ENCODE data around the gene NIPA2. TPM values are rescaled to one million over a fixed set of nuclear protein-coding genes. Genes with fewer than 3 reads are reported as not detected.

Gene NIPA2
- total RNA-seq, 8 experiments from 2014 or later: 24.0 to 93.4 (median 42.6) TPM

DNA sequence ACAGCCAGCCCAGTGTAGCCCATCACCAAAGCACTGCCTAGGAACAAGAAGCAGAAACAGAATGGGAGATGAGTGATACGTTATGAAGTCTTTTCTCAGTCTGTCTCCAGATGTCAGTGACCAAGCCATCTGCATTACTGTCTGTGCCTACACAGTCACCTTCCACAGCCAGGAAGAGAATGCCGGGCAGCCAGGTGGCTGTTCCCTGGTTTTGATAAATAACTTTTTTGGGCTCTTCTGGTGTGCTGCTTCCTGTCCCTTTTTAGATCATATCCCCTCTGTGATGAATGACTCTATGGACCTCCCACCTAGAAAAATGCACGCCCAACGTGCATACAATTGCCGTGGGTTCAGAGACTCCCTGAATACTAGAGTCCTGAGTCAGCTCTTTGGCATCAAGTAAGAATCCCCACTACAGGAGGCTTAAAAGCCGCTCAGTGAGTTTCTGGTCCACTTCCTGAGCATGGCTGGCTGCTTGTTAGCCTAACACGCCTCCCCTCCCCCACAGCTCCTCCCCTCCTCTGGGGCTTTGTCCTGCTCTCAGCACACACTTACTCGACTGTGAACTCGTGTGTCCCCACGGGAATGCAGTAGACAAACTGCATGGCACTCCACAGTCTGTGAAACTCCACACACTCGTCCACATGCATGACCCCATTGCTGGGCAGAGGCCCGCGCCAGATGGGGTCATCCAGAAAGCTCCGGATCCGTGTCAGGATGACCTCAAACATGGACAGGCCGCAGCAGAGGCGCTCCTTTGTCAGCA lies 34.7 kb downstream of the NIPA2 start:
- in situ Hi-C loops (cut with MboI; ENCODE audit: low pct_unique_long_range_greater_than_20kb in 2 of 9, low sequenced_read_pairs in 9 of 9, unreplicated experiment in 9 of 9): no loop called here
- 36 to 73% (median 53%) methylated on average over 2 to 9 of the region's 17 CpGs; no CpG with 5 or more reads in 3 of the 10 experiments for WGBS, 10 experiments
- peak overlapping the region in 1 of 2 donors; percentile 67 for H3K27ac ChIP-seq
- no peak overlapping the region for H3K4me3 ChIP-seq
- H3K4me1 ChIP-seq (replicated peaks in 1 of 2): no peaks in the 10 kb centered on the region
- peak in 7 of 8 experiments; percentile 13 to 85 (median 60) for ATAC-seq (replicated peaks in 6 of 8)

GRCh38 chr15:22873841-22874240 lies 35.4 kb downstream of the NIPA2 start:
- Histone ChIP-seq H3K4me3 (no peak overlapping the region), H3K27ac (no peak overlapping the region), H3K4me1 (replicated peaks in 1 of 2) (no peaks in the 10 kb centered on the region)
- no peak for ATAC-seq (replicated peaks in 6 of 8)
- in situ Hi-C loops (cut with MboI; ENCODE audit: low pct_unique_long_range_greater_than_20kb in 2 of 9, low sequenced_read_pairs in 9 of 9, unreplicated experiment in 9 of 9): no loop called here
- WGBS, 10 experiments: 80 to 100% (median 98%) methylated on average over 1 to 8 of the region's 9 CpGs; no CpG with 5 or more reads in 3 of the 10 experiments

GRCh38 chr15:22874256-22874655 lies 35.8 kb downstream of the NIPA2 start:
- Histone ChIP-seq H3K4me1 (replicated peaks in 1 of 2) (no peaks in the 10 kb centered on the region), H3K4me3 (no peak overlapping the region), H3K27ac (no peak overlapping the region)
- WGBS, 10 experiments: 86 to 100% (median 95%) methylated on average over 1 to 7 of the region's 8 CpGs; no CpG with 5 or more reads in 2 of the 10 experiments
- no peak for ATAC-seq (replicated peaks in 6 of 8)
- in situ Hi-C loops (cut with MboI; ENCODE audit: low pct_unique_long_range_greater_than_20kb in 2 of 9, low sequenced_read_pairs in 9 of 9, unreplicated experiment in 9 of 9): no loop called here

GRCh38 chr15:22874966-22875365 lies 36.5 kb downstream of the NIPA2 start:
- in situ Hi-C loops (cut with MboI; ENCODE audit: low pct_unique_long_range_greater_than_20kb in 2 of 9, low sequenced_read_pairs in 9 of 9, unreplicated experiment in 9 of 9): loop anchor here in 1 of 9 experiments (25.0 kb wide), 1 partner anchor 112 kb away; the partner anchor contains the start of gene CYFIP1
- Histone ChIP-seq H3K4me1 (replicated peaks in 1 of 2) (no peaks in the 10 kb centered on the region), H3K27ac (no peak overlapping the region), H3K4me3 (no peak overlapping the region)
- ATAC-seq (replicated peaks in 6 of 8): no peak
- 80 to 100% (median 100%) methylated on average over 1 to 6 of the region's 7 CpGs; no CpG with 5 or more reads in 3 of the 10 experiments for WGBS, 10 experiments

- no peaks in the 10 kb centered on the region for H3K4me1 ChIP-seq (replicated peaks in 1 of 2)
- in situ Hi-C loops (cut with MboI; ENCODE audit: low pct_unique_long_range_greater_than_20kb in 2 of 9, low sequenced_read_pairs in 9 of 9, unreplicated experiment in 9 of 9): loop anchor here in 1 of 9 experiments (25.0 kb wide), 1 partner anchor 110 kb away; the partner anchor contains the start of gene CYFIP1
- no peak overlapping the region for H3K27ac ChIP-seq
- 77 to 100% (median 96%) methylated on average over 1 to 5 of the region's 5 CpGs; no CpG with 5 or more reads in 1 of the 10 experiments for WGBS, 10 experiments
- ATAC-seq (replicated peaks in 6 of 8): no peak
- no peak overlapping the region for H3K4me3 ChIP-seq
Observed at GRCh38 chr15:22877117-22877516, 38.7 kb downstream of the NIPA2 start.

- no peak overlapping the region for H3K27ac ChIP-seq
- no peak overlapping the region for H3K4me3 ChIP-seq
- in situ Hi-C loops (cut with MboI; ENCODE audit: low pct_unique_long_range_greater_than_20kb in 2 of 9, low sequenced_read_pairs in 9 of 9, unreplicated experiment in 9 of 9): loop anchor here in 1 of 9 experiments (25.0 kb wide), 1 partner anchor 110 kb away; the partner anchor contains the start of gene CYFIP1
- no peaks in the 10 kb centered on the region for H3K4me1 ChIP-seq (replicated peaks in 1 of 2)
- no peak for ATAC-seq (replicated peaks in 6 of 8)
- 100% methylated on average over 1 of the region's 8 CpGs; no CpG with 5 or more reads in 7 of the 10 experiments for WGBS, 10 experiments
Observed at GRCh38 chr15:22877607-22878006, 39.1 kb downstream of the NIPA2 start.

- 90 to 100% (median 96%) methylated on average over 1 to 7 of the region's 10 CpGs; no CpG with 5 or more reads in 6 of the 10 experiments for WGBS, 10 experiments
- no peak overlapping the region for H3K4me3 ChIP-seq
- ATAC-seq (replicated peaks in 6 of 8): peak in 1 of 8 experiments; percentile 28
- no peak overlapping the region for H3K27ac ChIP-seq
- no peaks in the 10 kb centered on the region for H3K4me1 ChIP-seq (replicated peaks in 1 of 2)
- in situ Hi-C loops (cut with MboI; ENCODE audit: low pct_unique_long_range_greater_than_20kb in 2 of 9, low sequenced_read_pairs in 9 of 9, unreplicated experiment in 9 of 9): loop anchor here in 1 of 9 experiments (25.0 kb wide), 1 partner anchor 109 kb away; the partner anchor contains the start of gene CYFIP1
Observed at GRCh38 chr15:22878103-22878502, 39.6 kb downstream of the NIPA2 start.

- in situ Hi-C loops (cut with MboI; ENCODE audit: low pct_unique_long_range_greater_than_20kb in 2 of 9, low sequenced_read_pairs in 9 of 9, unreplicated experiment in 9 of 9): loop anchor here in 1 of 9 experiments (25.0 kb wide), 1 partner anchor 107 kb away; the partner anchor contains the start of gene CYFIP1
- 63 to 100% (median 91%) methylated on average over 1 to 12 of the region's 33 CpGs; no CpG with 5 or more reads in 2 of the 10 experiments for WGBS, 10 experiments
- H3K27ac ChIP-seq: no peak overlapping the region
- H3K4me1 ChIP-seq (replicated peaks in 1 of 2): no peaks in the 10 kb centered on the region
- no peak for ATAC-seq (replicated peaks in 6 of 8)
- H3K4me3 ChIP-seq: no peak overlapping the region
Observed at GRCh38 chr15:22880068-22880980, 41.9 kb downstream of the NIPA2 start.

GRCh38 chr15:22880981-22881738 lies 42.7 kb downstream of the NIPA2 start:
- Histone ChIP-seq H3K4me3 (no peak overlapping the region), H3K4me1 (replicated peaks in 1 of 2) (no peaks in the 10 kb centered on the region), H3K27ac (no peak overlapping the region)
- WGBS, 10 experiments: 60 to 100% (median 89%) methylated on average over 1 to 12 of the region's 19 CpGs; no CpG with 5 or more reads in 1 of the 10 experiments
- no peak for ATAC-seq (replicated peaks in 6 of 8)
- in situ Hi-C loops (cut with MboI; ENCODE audit: low pct_unique_long_range_greater_than_20kb in 2 of 9, low sequenced_read_pairs in 9 of 9, unreplicated experiment in 9 of 9): loop anchor here in 1 of 9 experiments (25.0 kb wide), 1 partner anchor 106 kb away; the partner anchor contains the start of gene CYFIP1

DNA sequence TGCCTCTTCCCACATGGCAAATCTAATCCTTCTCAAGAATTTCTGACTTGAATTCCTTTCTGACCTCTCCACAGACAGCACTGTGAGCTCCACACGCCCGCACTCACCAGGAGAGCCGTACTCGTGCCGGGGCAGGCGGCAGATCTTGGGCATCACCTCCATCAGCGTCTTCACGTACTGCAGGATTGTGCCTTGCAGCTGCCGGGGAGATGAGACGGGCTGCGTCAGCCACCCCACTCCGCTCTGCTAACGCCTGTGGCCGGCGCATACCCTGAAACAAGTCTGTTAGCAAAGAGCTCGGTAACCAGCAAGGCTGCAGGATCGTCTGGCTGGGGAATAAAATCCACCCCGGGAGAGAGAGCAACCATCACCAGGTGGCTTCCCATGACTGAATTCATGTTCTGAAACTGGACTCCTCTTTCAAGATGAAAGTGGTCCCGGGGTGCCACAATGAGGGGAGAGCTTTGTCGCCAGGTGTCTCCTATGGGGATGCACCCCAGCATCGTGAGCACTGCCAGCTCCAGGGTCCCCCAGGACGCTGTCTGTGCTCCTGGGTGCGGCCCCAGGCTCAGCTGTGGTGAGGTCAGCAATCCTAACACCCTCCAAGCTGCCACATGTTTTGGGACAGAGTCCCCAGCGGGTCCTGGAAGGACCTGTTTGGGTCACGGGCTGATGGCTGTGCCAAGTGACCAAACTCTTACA lies 43.4 kb downstream of the NIPA2 start:
- Histone ChIP-seq H3K27ac (no peak overlapping the region), H3K4me1 (replicated peaks in 1 of 2) (no peaks in the 10 kb centered on the region), H3K4me3 (no peak overlapping the region)
- 89 to 100% (median 96%) methylated on average over 1 to 10 of the region's 25 CpGs; no CpG with 5 or more reads in 2 of the 10 experiments for WGBS, 10 experiments
- no peak for ATAC-seq (replicated peaks in 6 of 8)
- in situ Hi-C loops (cut with MboI; ENCODE audit: low pct_unique_long_range_greater_than_20kb in 2 of 9, low sequenced_read_pairs in 9 of 9, unreplicated experiment in 9 of 9): loop anchor here in 1 of 9 experiments (25.0 kb wide), 1 partner anchor 105 kb away; the partner anchor contains the start of gene CYFIP1

- in situ Hi-C loops (cut with MboI; ENCODE audit: low pct_unique_long_range_greater_than_20kb in 2 of 9, low sequenced_read_pairs in 9 of 9, unreplicated experiment in 9 of 9): loop anchor here in 1 of 9 experiments (25.0 kb wide), 1 partner anchor 104 kb away; the partner anchor contains the start of gene CYFIP1
- H3K4me1 ChIP-seq (replicated peaks in 1 of 2): no peaks in the 10 kb centered on the region
- ATAC-seq (replicated peaks in 6 of 8): no peak
- no peak overlapping the region for H3K27ac ChIP-seq
- 72 to 100% (median 87%) methylated on average over 3 to 9 of the region's 13 CpGs; no CpG with 5 or more reads in 4 of the 10 experiments for WGBS, 10 experiments
- H3K4me3 ChIP-seq: no peak overlapping the region
Observed at GRCh38 chr15:22883196-22883595, 44.7 kb downstream of the NIPA2 start.
